Small intestine (tissue), 7 donors: ENCODE results near the gene KLRC3. TPM values are rescaled to one million over a fixed set of nuclear protein-coding genes. Genes with fewer than 3 reads are reported as not detected.
A peak's percentile ranks its signal among the peaks of the same experiment; 100 is the strongest.

Experiments
- DNase-seq, 2 donors: peaks; one replicate each; pipeline versions ENCODE4 v3.0.0 to v3.0.0-alpha.2; 2013
- FAIRE-seq: peaks from 2 replicates; lab custom pipeline; 2012; peaks lifted over from hg19 to GRCh38; lab: Jason Lieb, UNC
- H3K27ac ChIP-seq, 3 donors: one replicate each; pipeline ENCODE4 v1.5.1; 2013; ENCODE audit warnings: low read length in 2 of 3, mild to moderate bottlenecking in 2 of 3, control low read depth in 1 of 3, inconsistent platforms in 1 of 3, low read depth in 1 of 3, moderate library complexity in 1 of 3
- H3K27me3 ChIP-seq, 3 donors: one replicate each; pipeline ENCODE4 v1.6.1; 2013; ENCODE audit warnings: low read length in 3 of 3, inconsistent platforms in 1 of 3; ENCODE audit not compliant: control insufficient read depth in 3 of 3, insufficient read depth in 3 of 3
- H3K36me3 ChIP-seq, 3 donors: one replicate each; pipeline ENCODE4 v1.6.1; 2013; ENCODE audit warnings: low read length in 3 of 3, inconsistent platforms in 1 of 3, low read depth in 1 of 3, mild to moderate bottlenecking in 1 of 3, moderate library complexity in 1 of 3; ENCODE audit not compliant: control insufficient read depth in 3 of 3, insufficient read depth in 2 of 3
- H3K4me1 ChIP-seq, 3 donors: one replicate each; pipeline ENCODE4 v1.6.1; 2013; ENCODE audit warnings: low read length in 2 of 3, inconsistent platforms in 1 of 3, low read depth in 1 of 3, mild to moderate bottlenecking in 1 of 3, moderate library complexity in 1 of 3; ENCODE audit not compliant: control insufficient read depth in 3 of 3, insufficient read depth in 2 of 3
- H3K4me3 ChIP-seq, 3 donors: one replicate each; pipeline ENCODE4 v1.5.1; 2013; ENCODE audit warnings: low read length in 3 of 3, control low read depth in 1 of 3, inconsistent platforms in 1 of 3, low read depth in 1 of 3, mild to moderate bottlenecking in 1 of 3, moderate library complexity in 1 of 3
- H3K9me3 ChIP-seq, 2 donors: one replicate each; pipeline ENCODE4 v1.6.1; 2013; ENCODE audit warnings: low read depth in 1 of 2, low read length in 1 of 2; ENCODE audit not compliant: control insufficient read depth in 2 of 2, insufficient read depth in 1 of 2
- WGBS, 3 donors: extraction: QIAGEN DNeasy Blood & Tissue Kit; methylation state at CpG; one replicate each; pipeline ENCODE4 v1.1.7; 2013; 5-methylcytosine and 5-hydroxymethylcytosine counted together
- polyA plus RNA-seq, 4 donors: library from polyadenylated mRNA; stranded (reverse) in 3 of 4; unstranded in 1 of 4; fragments of 200-250 nt in 3 of 4; fragments of 120-200 nt in 1 of 4; gene quantifications; one replicate each; pipeline versions ENCODE4 v1.2.1 to v1.2.3, GENCODE V29; 2013
- donor health status: healthy with polysubstance abuse.
- donor health status: control.
- donor health status: control.
- donor health status: Bipolar disorder and iron deficiency.
- donor health status: healthy.

The KLRC3 gene
- polyA plus RNA-seq, 4 donors: 0.37 to 0.46 TPM; not detected in 2

GRCh38 chr12:10363914-10364814, 56.2 kb downstream of the KLRC3 start:
- Histone ChIP-seq H3K4me1 (peaks cover 0 to 36% (median 2%) of the 10 kb centered on the region in 3 donors), H3K4me3 (peak overlapping the region; percentile 53 to 81 (median 53)), H3K27ac (peak overlapping the region; percentile 69 to 97 (median 95)), H3K27me3 (no peaks in the 10 kb centered on the region), H3K9me3 (no peaks in the 10 kb centered on the region), H3K36me3 (peaks cover 0 to 1% (median 0%) of the 10 kb centered on the region in 3 donors)
- DNase-seq (peak; percentile 73 to 76), FAIRE-seq (no peak)
- WGBS, 3 donors: 3 to 15% (median 7%) methylated on average over 19 of the region's 19 CpGs

- no peaks in the 10 kb centered on the region for H3K27me3 ChIP-seq
- H3K4me1 ChIP-seq: peaks cover 0 to 36% (median 2%) of the 10 kb centered on the region in 3 donors
- FAIRE-seq (no peak), DNase-seq (no peak)
- H3K9me3 ChIP-seq: no peaks in the 10 kb centered on the region
- 11 to 49% (median 31%) methylated on average over 5 of the region's 5 CpGs for WGBS, 3 donors
- peaks cover 0 to 1% (median 0%) of the 10 kb centered on the region in 3 donors for H3K36me3 ChIP-seq
- H3K4me3 ChIP-seq: peak overlapping the region in 2 of 3 donors; percentile 53 to 81
- H3K27ac ChIP-seq: peak overlapping the region; percentile 69 to 97 (median 95)
Observed at GRCh38 chr12:10363658-10363913, 56.8 kb downstream of the KLRC3 start.

- Histone ChIP-seq H3K27me3 (no peaks in the 10 kb centered on the region), H3K36me3 (peaks cover 0 to 1% (median 0%) of the 10 kb centered on the region in 3 donors), H3K9me3 (peaks cover 0 to 4% of the 10 kb centered on the region in 2 donors), H3K4me3 (peak overlapping the region in 1 of 3 donors; percentile 53), H3K4me1 (peaks cover 0 to 36% (median 2%) of the 10 kb centered on the region in 3 donors), H3K27ac (peak overlapping the region in 2 of 3 donors; percentile 69 to 95)
- no peak for FAIRE-seq
- 20 to 39% (median 25%) methylated on average over 9 of the region's 9 CpGs for WGBS, 3 donors
- peak; percentile 23 to 54 for DNase-seq
Observed at GRCh38 chr12:10362828-10363657, 57.4 kb downstream of the KLRC3 start.

- DNase-seq (peak in 1 of 2 donors; percentile 35), FAIRE-seq (no peak)
- Histone ChIP-seq H3K4me1 (peaks cover 0 to 36% (median 2%) of the 10 kb centered on the region in 3 donors), H3K36me3 (no peaks in the 10 kb centered on the region), H3K27ac (peak overlapping the region in 2 of 3 donors; percentile 32 to 69), H3K4me3 (no peak overlapping the region), H3K27me3 (no peaks in the 10 kb centered on the region), H3K9me3 (peaks cover 0 to 5% of the 10 kb centered on the region in 2 donors)
- 25 to 45% (median 40%) methylated on average over 3 of the region's 3 CpGs for WGBS, 3 donors
Observed at GRCh38 chr12:10362325-10362724, 58.1 kb downstream of the KLRC3 start.

Other genes with a start within 250 kb of the KLRC3 start
- gene OLR1, start 248.5 kb downstream of the KLRC3 start, polyA plus RNA-seq: under 1 TPM in 3 of 4 donors, not detected in 1; 0.18 to 0.55 (median 0.27) TPM
- gene TMEM52B, start 241.6 kb downstream of the KLRC3 start, polyA plus RNA-seq: under 1 TPM in 2 of 4 donors, not detected in 2; 0.10 to 0.25 TPM
- gene GABARAPL1, start 207.7 kb downstream of the KLRC3 start, polyA plus RNA-seq: 10 to 100 TPM; 38.9 to 59.4 (median 56.3) TPM
- gene KLRD1, start 112.7 kb downstream of the KLRC3 start, polyA plus RNA-seq: 1 to 10 TPM in 2 of 4 donors, under 1 TPM in 1, not detected in 1; 0.72 to 3.0 (median 1.4) TPM
- 1 to 10 TPM in 3 of 4 donors, not detected in 1; 3.3 to 5.9 (median 3.4) TPM for gene KLRK1, start 30.6 kb downstream of the KLRC3 start, polyA plus RNA-seq
- gene KLRC4, start 10.8 kb downstream of the KLRC3 start, polyA plus RNA-seq: under 1 TPM in 2 of 4 donors, not detected in 2; 0.06 to 0.66 TPM
- gene KLRC2, start 15.4 kb upstream of the KLRC3 start, polyA plus RNA-seq: 1 to 10 TPM in 2 of 4 donors, under 1 TPM in 1, not detected in 1; 0.36 to 2.4 (median 1.0) TPM
- gene KLRC1, start 32.8 kb upstream of the KLRC3 start, polyA plus RNA-seq: 1 to 10 TPM in 1 of 4 donors, under 1 TPM in 2, not detected in 1; 0.58 to 4.6 (median 0.81) TPM
- 1 to 10 TPM in 1 of 4 donors, under 1 TPM in 2, not detected in 1; 0.51 to 4.0 (median 0.89) TPM for gene EIF2S3B, start 85.3 kb upstream of the KLRC3 start, polyA plus RNA-seq
- gene MAGOHB, start 193.0 kb upstream of the KLRC3 start, polyA plus RNA-seq: 10 to 100 TPM in 3 of 4 donors, 1 to 10 TPM in 1; 4.9 to 27.7 (median 20.7) TPM